Activated CD4-positive, alpha-beta T cell treated with anti-CD3 and anti-CD28 coated beads for 4 hours (primary cell): Measurements from ENCODE around the gene NCCRP1.

ENCODE experiments used
- DNase-seq, 2 donors: peaks; one replicate each; pipeline ENCODE4 v3.0.0-alpha.2; 2020

Gene NCCRP1

GRCh38 chr19:39196860-39197562 lies at the start of gene NCCRP1:
NCCRP1 (plus strand) TSS chr19:39196964; CDS start chr19:39196983, 19 bp downstream.
- no peak for DNase-seq

- no peak for DNase-seq
These were observed 49.3 kb upstream of the NCCRP1 start for GRCh38 chr19:39147480-39147879.

GRCh38 chr19:39148939-39149529 lies 47.7 kb upstream of the NCCRP1 start:
- DNase-seq = no peak

- no peak for DNase-seq
These were observed 46.5 kb upstream of the NCCRP1 start for GRCh38 chr19:39150235-39150634.

GRCh38 chr19:39150807-39151600 lies 45.8 kb upstream of the NCCRP1 start:
- DNase-seq = no peak

GRCh38 chr19:39152066-39152465 lies 44.7 kb upstream of the NCCRP1 start:
- DNase-seq = no peak

GRCh38 chr19:39154100-39154628 lies 42.6 kb upstream of the NCCRP1 start:
- no peak for DNase-seq

GRCh38 chr19:39154629-39155100 lies 42.1 kb upstream of the NCCRP1 start:
- no peak for DNase-seq

- DNase-seq = no peak
These were observed 41.6 kb upstream of the NCCRP1 start for GRCh38 chr19:39155114-39155700.

- DNase-seq = no peak
These were observed 41.0 kb upstream of the NCCRP1 start for GRCh38 chr19:39155741-39156140.

- DNase-seq = no peak
These were observed 40.2 kb upstream of the NCCRP1 start for GRCh38 chr19:39156326-39157230.

GRCh38 chr19:39157275-39157996 lies 39.3 kb upstream of the NCCRP1 start:
- no peak for DNase-seq

GRCh38 chr19:39157997-39158389 lies 38.8 kb upstream of the NCCRP1 start:
- no peak for DNase-seq

GRCh38 chr19:39158646-39159260 lies 38.0 kb upstream of the NCCRP1 start:
- no peak for DNase-seq

GRCh38 chr19:39160523-39160861 lies 36.3 kb upstream of the NCCRP1 start:
- no peak for DNase-seq

- DNase-seq = no peak
These were observed 35.7 kb upstream of the NCCRP1 start for GRCh38 chr19:39160889-39161672.

- DNase-seq = no peak
These were observed 34.2 kb upstream of the NCCRP1 start for GRCh38 chr19:39162441-39163043.

GRCh38 chr19:39163621-39164020 lies 33.1 kb upstream of the NCCRP1 start:
- no peak for DNase-seq

- DNase-seq = no peak
These were observed 32.5 kb upstream of the NCCRP1 start for GRCh38 chr19:39164289-39164688.

GRCh38 chr19:39165857-39166256 lies 30.9 kb upstream of the NCCRP1 start:
- DNase-seq = no peak
